ENCODE results near the gene KCNK4.

The KCNK4 gene

GRCh38 chr11:64343767-64344559 lies 52.9 kb downstream of the KCNK4 start:
- DNase-seq (ENCODE audit: low read depth in 2 of 3, low spot score in 2 of 3) = no peak

DNA sequence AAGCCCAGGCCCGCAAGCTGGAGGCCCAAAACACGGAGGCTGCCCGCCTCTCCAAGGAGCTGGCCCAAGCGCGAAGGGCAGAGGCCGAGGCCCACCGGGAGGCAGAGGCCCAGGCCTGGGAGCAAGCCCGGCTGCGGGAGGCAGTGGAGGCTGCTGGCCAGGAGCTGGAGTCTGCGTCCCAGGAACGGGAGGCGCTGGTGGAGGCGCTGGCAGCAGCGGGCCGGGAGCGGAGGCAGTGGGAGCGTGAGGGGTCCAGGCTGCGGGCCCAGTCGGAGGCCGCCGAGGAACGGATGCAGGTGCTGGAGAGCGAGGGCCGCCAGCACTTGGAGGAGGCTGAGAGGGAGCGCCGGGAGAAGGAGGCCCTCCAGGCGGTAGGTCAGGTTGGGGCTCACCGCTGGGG lies 53.7 kb downstream of the KCNK4 start:
- DNase-seq (ENCODE audit: low read depth in 2 of 3, low spot score in 2 of 3) = no peak

DNA sequence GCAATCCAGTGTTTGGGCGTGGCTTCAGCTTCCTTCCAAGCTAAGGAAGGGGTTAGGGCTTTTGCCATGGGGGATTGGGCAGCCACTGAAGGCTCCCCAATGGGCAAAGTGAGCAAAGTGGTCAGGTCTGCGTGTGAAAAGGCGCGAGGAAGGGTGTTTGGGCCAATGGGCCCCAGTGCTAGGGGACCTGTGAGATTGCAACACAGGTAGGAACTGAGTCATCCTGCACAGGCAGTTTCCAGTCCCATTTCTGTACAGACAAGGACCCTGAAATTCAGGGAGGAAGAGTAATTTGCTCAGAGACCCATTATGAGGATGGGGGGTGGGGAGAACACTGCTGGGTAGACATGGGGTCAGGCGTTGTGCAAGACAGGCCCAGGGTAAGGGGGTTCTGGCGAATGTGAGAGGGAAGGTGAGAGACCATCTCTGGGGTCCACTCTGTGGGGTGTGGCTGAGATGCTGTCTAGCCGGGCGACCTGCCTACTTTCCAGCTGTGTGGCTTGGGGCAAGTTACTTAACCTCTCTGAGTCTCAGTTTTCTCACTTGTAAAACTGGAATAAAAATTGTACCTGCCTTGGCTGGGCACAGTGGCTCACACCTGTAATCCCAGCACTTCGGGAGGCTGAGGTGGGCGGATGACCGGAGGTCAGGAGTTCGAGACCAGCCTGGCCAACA lies 56.2 kb downstream of the KCNK4 start:
- DNase-seq (ENCODE audit: low read depth in 2 of 3, low spot score in 2 of 3) = no peak

DNA sequence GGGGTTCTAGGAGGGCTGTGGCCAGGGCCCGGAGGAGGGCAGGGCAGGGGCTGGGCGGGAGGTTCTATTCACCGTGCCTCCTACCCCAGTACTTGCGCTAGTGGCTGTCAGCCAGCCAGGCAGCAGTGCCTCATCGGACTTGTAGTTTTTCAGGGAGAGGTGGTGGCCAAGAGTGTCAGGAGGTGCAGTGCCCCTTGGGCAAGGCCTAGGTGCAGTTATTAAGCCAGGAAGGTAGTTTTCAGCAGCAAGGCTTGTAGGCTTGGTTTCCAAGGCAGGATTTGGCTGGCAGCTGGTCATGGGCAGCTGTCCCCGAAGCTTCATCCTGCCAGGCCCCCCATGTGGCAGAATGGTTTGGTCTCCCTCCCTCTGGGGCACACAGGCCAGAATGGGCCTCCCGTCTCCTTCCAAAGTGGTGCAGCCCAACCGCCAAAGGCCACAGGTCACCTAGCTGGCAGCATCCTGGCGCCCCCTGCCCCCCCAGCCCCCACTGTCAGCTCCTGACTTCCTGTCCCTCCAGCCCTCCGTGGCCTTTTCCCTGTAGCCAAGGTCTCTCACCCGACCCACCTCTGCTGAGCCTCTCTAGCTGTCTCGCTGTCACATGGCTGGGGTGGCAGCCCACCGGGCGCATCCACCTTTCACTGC lies 57.4 kb downstream of the KCNK4 start:
- no peak for DNase-seq (ENCODE audit: low read depth in 2 of 3, low spot score in 2 of 3)

- DNase-seq (ENCODE audit: low read depth in 2 of 3, low spot score in 2 of 3) = no peak
Observed at GRCh38 chr11:64349025-64349387, 57.9 kb downstream of the KCNK4 start.

DNA sequence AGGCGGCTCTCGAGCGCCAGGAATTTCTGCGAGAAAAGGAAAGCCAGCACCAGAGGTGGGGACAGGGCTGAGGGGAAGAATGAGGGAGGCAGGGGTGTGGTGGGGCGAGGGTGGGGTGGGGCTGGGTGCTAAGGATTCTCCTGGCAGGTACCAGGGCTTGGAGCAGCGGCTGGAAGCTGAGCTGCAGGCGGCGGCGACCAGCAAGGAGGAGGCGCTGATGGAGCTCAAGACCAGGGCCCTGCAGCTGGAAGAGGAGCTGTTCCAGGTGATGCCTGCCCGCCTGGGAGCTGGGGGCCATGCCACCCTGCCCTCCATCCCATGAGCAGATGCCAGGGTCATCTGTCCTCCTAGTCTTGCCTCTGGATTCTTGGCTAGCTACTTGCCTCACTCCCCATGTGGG lies 58.3 kb downstream of the KCNK4 start:
- DNase-seq (ENCODE audit: low read depth in 2 of 3, low spot score in 2 of 3) = no peak

Data from activated CD8-positive, alpha-beta memory T cell treated with anti-CD3 and anti-CD28 coated beads for 48 hours (primary cell).